H9 (cell line): ENCODE data around the gene LDB3. TPM values are rescaled to one million over a fixed set of nuclear protein-coding genes. Genes with fewer than 3 reads are reported as not detected.

Experiments used
- DNase-seq: peaks from one replicate; pipeline ENCODE4 v3.0.0-alpha.2; 2017
- H2AFZ ChIP-seq: one replicate; pipeline ENCODE4 v1.6.1; 2013; ENCODE audit warnings: mild to moderate bottlenecking, low read length, control low read depth, moderate library complexity
- H2AK5ac ChIP-seq: 2 replicates; pipeline ENCODE4 v1.6.1; 2013; ENCODE audit warnings: low read length, control low read depth, mixed read lengths; ENCODE audit not compliant: insufficient read length
- H2BK120ac ChIP-seq: one replicate; pipeline ENCODE4 v1.6.1; 2013; ENCODE audit warnings: low read depth, mild to moderate bottlenecking, low read length, control low read depth, inconsistent platforms; ENCODE audit not compliant: poor library complexity, severe bottlenecking
- H2BK12ac ChIP-seq: 2 replicates; pipeline ENCODE4 v1.6.1; 2013; ENCODE audit warnings: low read length, control low read depth, mixed read lengths, low read depth; ENCODE audit not compliant: insufficient read length
- H2BK15ac ChIP-seq: 2 replicates; pipeline ENCODE4 v1.6.1; 2013; ENCODE audit warnings: low read depth, low read length, control low read depth
- H2BK20ac ChIP-seq: one replicate; pipeline ENCODE4 v1.6.1; 2013; ENCODE audit warnings: low read depth, mild to moderate bottlenecking, low read length, control low read depth, inconsistent platforms; ENCODE audit not compliant: poor library complexity, severe bottlenecking
- H2BK5ac ChIP-seq: 2 replicates; pipeline ENCODE4 v1.6.1; 2013; ENCODE audit warnings: low read length, control low read depth, mixed read lengths; ENCODE audit not compliant: insufficient read length
- H3K14ac ChIP-seq: 2 replicates; pipeline ENCODE4 v1.6.1; 2013; ENCODE audit warnings: low read length, control low read depth; ENCODE audit not compliant: insufficient read depth
- H3K18ac ChIP-seq: 2 replicates; pipeline ENCODE4 v1.6.1; 2013; ENCODE audit warnings: low read depth, mild to moderate bottlenecking, mixed read lengths, low read length, control low read depth; ENCODE audit not compliant: insufficient read length
- H3K23ac ChIP-seq: 2 replicates; pipeline ENCODE4 v1.6.1; 2013; ENCODE audit warnings: low read length, control low read depth, mixed read lengths, low read depth; ENCODE audit not compliant: insufficient read length
- H3K23me2 ChIP-seq: 2 replicates; pipeline ENCODE4 v1.6.1; 2013; ENCODE audit warnings: low read depth, mild to moderate bottlenecking, mixed read lengths, low read length, control low read depth; ENCODE audit not compliant: insufficient read length, poor library complexity, severe bottlenecking
- H3K27ac ChIP-seq: 2 replicates; pipeline ENCODE4 v1.5.1; 2013; ENCODE audit warnings: low read length, control low read depth, mixed read lengths, low read depth; ENCODE audit not compliant: insufficient read length
- H3K27me3 ChIP-seq: 2 replicates; pipeline ENCODE4 v1.6.1; 2013; ENCODE audit warnings: low read length, control low read depth, inconsistent platforms; ENCODE audit not compliant: insufficient read depth
- H3K4ac ChIP-seq: 2 replicates; pipeline ENCODE4 v1.6.1; 2013; ENCODE audit warnings: low read depth, mild to moderate bottlenecking, control low read depth, inconsistent platforms, low read length, moderate library complexity
- H3K4me1 ChIP-seq: 2 replicates; pipeline ENCODE4 v1.6.1; 2013; ENCODE audit warnings: low read length, control low read depth, inconsistent platforms; ENCODE audit not compliant: insufficient read depth
- H3K4me2 ChIP-seq: 2 replicates; pipeline ENCODE4 v1.6.1; 2013; ENCODE audit warnings: low read length, control low read depth, mixed read lengths; ENCODE audit not compliant: insufficient read length, insufficient read depth
- H3K56ac ChIP-seq: 2 replicates; pipeline ENCODE4 v1.6.1; 2013; ENCODE audit warnings: low read depth, mild to moderate bottlenecking, mixed read lengths, low read length, control low read depth; ENCODE audit not compliant: insufficient read length
- H3K79me1 ChIP-seq: 2 replicates; pipeline ENCODE4 v1.6.1; 2013; ENCODE audit warnings: low read depth, mild to moderate bottlenecking, moderate library complexity, low read length, control low read depth, inconsistent platforms; ENCODE audit not compliant: insufficient read depth, poor library complexity, severe bottlenecking
- H3K79me2 ChIP-seq: 2 replicates; pipeline ENCODE4 v1.6.1; 2013; ENCODE audit warnings: low read length, control low read depth, inconsistent platforms; ENCODE audit not compliant: insufficient read depth
- H3K9ac ChIP-seq: 2 replicates; pipeline ENCODE4 v1.6.1; 2013; ENCODE audit warnings: low read length, control low read depth, mixed read lengths; ENCODE audit not compliant: insufficient read length; ENCODE audit errors: extremely low read depth
- H3K9me3 ChIP-seq: one replicate; pipeline ENCODE4 v1.6.1; 2013; ENCODE audit warnings: low read depth, low read length, inconsistent platforms; ENCODE audit not compliant: control insufficient read depth
- H3T11ph ChIP-seq: one replicate; pipeline ENCODE4 v1.6.1; 2013; ENCODE audit warnings: mild to moderate bottlenecking, low read length, control low read depth, inconsistent platforms
- H4K20me1 ChIP-seq: one replicate; pipeline ENCODE4 v1.6.1; 2013; ENCODE audit not compliant: control insufficient read depth, insufficient read length, insufficient read depth
- H4K5ac ChIP-seq: 2 replicates; pipeline ENCODE4 v1.6.1; 2013; ENCODE audit warnings: low read depth, mild to moderate bottlenecking, mixed read lengths, low read length, control low read depth; ENCODE audit not compliant: insufficient read length
- H4K8ac ChIP-seq: replicated peaks from 2 replicates; pipeline ENCODE4 v1.6.1; 2013; ENCODE audit warnings: low read length, control low read depth, mixed read lengths, low read depth; ENCODE audit not compliant: insufficient read length
- H4K91ac ChIP-seq: 2 replicates; pipeline ENCODE4 v1.6.1; 2013; ENCODE audit warnings: low read depth, mild to moderate bottlenecking, moderate library complexity, mixed read lengths, low read length, control low read depth; ENCODE audit not compliant: insufficient read length
- H3K27ac Mint-ChIP-seq, 3 experiments: 2 replicates in 2 of 3; 3 replicates in 1 of 3; pipeline ENCODE4 v1.8.0; 2020 to 2021; ENCODE audit warnings: mixed read lengths in 3 of 3, mild to moderate bottlenecking in 1 of 3, moderate library complexity in 1 of 3
- H3K27me3 Mint-ChIP-seq: 2 replicates; pipeline ENCODE4 v1.8.0; 2021; ENCODE audit warnings: low read depth, mild to moderate bottlenecking, moderate library complexity, mixed read lengths
- H3K36me3 Mint-ChIP-seq, 3 experiments: 2 replicates in 2 of 3; 3 replicates in 1 of 3; pipeline ENCODE4 v1.8.0; 2020 to 2021; ENCODE audit warnings: low read depth in 3 of 3, mixed read lengths in 3 of 3; ENCODE audit not compliant: insufficient read depth in 1 of 3
- H3K4me1 Mint-ChIP-seq, 2 experiments: 2 replicates each; pipeline ENCODE4 v1.8.0; 2020; ENCODE audit warnings: mixed read lengths in 2 of 2
- H3K4me3 Mint-ChIP-seq, 2 experiments: 2 replicates in 1 of 2; 3 replicates in 1 of 2; pipeline ENCODE4 v1.8.0; 2020 to 2021; ENCODE audit warnings: mild to moderate bottlenecking in 2 of 2, mixed read lengths in 2 of 2, moderate library complexity in 1 of 2
- H3K9me3 Mint-ChIP-seq, 2 experiments: 2 replicates in 1 of 2; 3 replicates in 1 of 2; pipeline ENCODE4 v1.8.0; 2020; ENCODE audit warnings: mild to moderate bottlenecking in 2 of 2, mixed read lengths in 2 of 2, moderate library complexity in 1 of 2
- WGBS: extraction: QIAGEN DNeasy Blood & Tissue Kit; methylation state at CpG from one replicate; pipeline ENCODE4 v1.1.7; 2013; ENCODE audit warnings: missing lambda C conversion rate, low lambda C conversion rate, mixed read lengths; ENCODE audit not compliant: insufficient read length; ENCODE audit errors: extremely low coverage; 5-methylcytosine and 5-hydroxymethylcytosine counted together
- total RNA-seq: library from RNA; stranded (reverse); gene quantifications from 2 replicates; pipeline ENCODE4 v1.2.1, GENCODE V29; 2021
- TF ChIP-seq, protein P1 (sequence below): fragments of 200-600 bp; sonication (generic); conservative IDR thresholded peaks from 3 replicates; pipeline ENCODE4 v1.8.0; 2021; ENCODE audit warnings: antibody characterized with exemption, mild to moderate bottlenecking

LDB3 gene
- total RNA-seq, 1 experiment from 2014 or later = 0.17 TPM

DNA sequence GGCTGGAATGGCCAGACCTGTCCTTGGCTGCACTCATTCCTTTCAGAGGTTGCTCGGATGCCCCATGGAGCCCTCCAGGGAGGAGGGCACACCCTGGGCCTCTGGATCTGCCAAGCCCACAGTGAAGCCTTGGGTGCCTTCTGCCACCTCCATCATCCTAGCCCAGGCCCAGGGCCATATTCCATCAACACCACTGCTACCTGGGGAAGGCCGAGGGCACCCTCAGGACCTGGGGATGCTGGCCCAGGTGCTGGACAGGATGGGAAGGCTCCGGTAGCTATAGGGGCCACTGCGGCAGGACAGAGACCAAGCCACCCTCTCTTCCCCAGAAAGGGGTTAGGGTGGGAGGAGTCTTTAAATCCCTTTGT is 13.2 kb upstream of the LDB3 start:
- H3K4me1 ChIP-seq = no peaks in the 10 kb centered on the region
- DNase-seq = no peak
- Mint-ChIP-seq H3K9me3 (no peaks in the 10 kb centered on the region), H3K36me3 (no peaks in the 10 kb centered on the region), H3K4me1 (peaks cover 11 to 12% of the 10 kb centered on the region in 2 experiments), H3K27ac (no peak overlapping the region), H3K4me3 (no peak overlapping the region), H3K27me3 (no peaks in the 10 kb centered on the region; the same call in 1 of the 2 replicates)
- no peak overlapping the region for H2BK15ac ChIP-seq
- H3K18ac ChIP-seq = no peak overlapping the region
- no CpG with 5 or more reads among the region's 4 CpGs for WGBS
- H2BK20ac ChIP-seq = no peak overlapping the region
- H3K9ac ChIP-seq = no peak overlapping the region
- no peaks in the 10 kb centered on the region for H3K27me3 ChIP-seq
- no peak overlapping the region for H2AFZ ChIP-seq
- H4K91ac ChIP-seq = no peak overlapping the region
- H3K4ac ChIP-seq = no peak overlapping the region
- H3K79me2 ChIP-seq = no peaks in the 10 kb centered on the region
- no peak overlapping the region for H3K23ac ChIP-seq
- no peak overlapping the region for H2BK12ac ChIP-seq
- H3K23me2 ChIP-seq = no peaks in the 10 kb centered on the region
- H3T11ph ChIP-seq = no peak overlapping the region
- no peaks in the 10 kb centered on the region for H3K9me3 ChIP-seq
- no peak overlapping the region for H4K8ac ChIP-seq
- H3K56ac ChIP-seq = no peak overlapping the region
- H2BK120ac ChIP-seq = no peak overlapping the region
- H4K20me1 ChIP-seq = no peaks in the 10 kb centered on the region
- H2BK5ac ChIP-seq = no peak overlapping the region
- H3K14ac ChIP-seq = no peak overlapping the region
- no peak overlapping the region for H3K4me2 ChIP-seq
- TF ChIP-seq, protein P1, sequence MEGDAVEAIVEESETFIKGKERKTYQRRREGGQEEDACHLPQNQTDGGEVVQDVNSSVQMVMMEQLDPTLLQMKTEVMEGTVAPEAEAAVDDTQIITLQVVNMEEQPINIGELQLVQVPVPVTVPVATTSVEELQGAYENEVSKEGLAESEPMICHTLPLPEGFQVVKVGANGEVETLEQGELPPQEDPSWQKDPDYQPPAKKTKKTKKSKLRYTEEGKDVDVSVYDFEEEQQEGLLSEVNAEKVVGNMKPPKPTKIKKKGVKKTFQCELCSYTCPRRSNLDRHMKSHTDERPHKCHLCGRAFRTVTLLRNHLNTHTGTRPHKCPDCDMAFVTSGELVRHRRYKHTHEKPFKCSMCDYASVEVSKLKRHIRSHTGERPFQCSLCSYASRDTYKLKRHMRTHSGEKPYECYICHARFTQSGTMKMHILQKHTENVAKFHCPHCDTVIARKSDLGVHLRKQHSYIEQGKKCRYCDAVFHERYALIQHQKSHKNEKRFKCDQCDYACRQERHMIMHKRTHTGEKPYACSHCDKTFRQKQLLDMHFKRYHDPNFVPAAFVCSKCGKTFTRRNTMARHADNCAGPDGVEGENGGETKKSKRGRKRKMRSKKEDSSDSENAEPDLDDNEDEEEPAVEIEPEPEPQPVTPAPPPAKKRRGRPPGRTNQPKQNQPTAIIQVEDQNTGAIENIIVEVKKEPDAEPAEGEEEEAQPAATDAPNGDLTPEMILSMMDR = no peak
- H2AK5ac ChIP-seq = no peak overlapping the region
- no peak overlapping the region for H3K27ac ChIP-seq
- no peak overlapping the region for H4K5ac ChIP-seq
- H3K79me1 ChIP-seq = no peaks in the 10 kb centered on the region
